Measurements from ENCODE around the gene SIX2. TPM values are rescaled to one million over a fixed set of nuclear protein-coding genes. Genes with fewer than 3 reads are reported as not detected.

Gene SIX2
- total RNA-seq, 2 experiments from 2014 or later: not detected

GRCh38 chr2:45030553-45030952 lies 21.3 kb upstream of the SIX2 start:
- no peak overlapping the region for H2AFZ ChIP-seq (ENCODE audit: low read length)
- TF ChIP-seq CTCF (conservative IDR thresholded peaks at IDR 0.05; ENCODE audit: low read length) (no peak), EZH2phosphoT487 (IDR thresholded peaks at IDR 0.05; ENCODE audit: borderline replicate concordance, low read depth, low read length) (no peak)
- DNase-seq (ENCODE audit: low spot score): no peak
- no peaks in the 10 kb centered on the region for H4K20me1 ChIP-seq (ENCODE audit: insufficient read depth, low read length)
- H3K36me3 ChIP-seq (ENCODE audit: insufficient read depth, low read length): no peaks in the 10 kb centered on the region
- no peaks in the 10 kb centered on the region for H3K9me3 ChIP-seq (ENCODE audit: low read length)
- no peak overlapping the region for H3K27ac ChIP-seq (ENCODE audit: low read depth, low read length, poor library complexity, severe bottlenecking)
- H3K79me2 ChIP-seq (ENCODE audit: insufficient read depth, low read depth, low read length): no peaks in the 10 kb centered on the region
- BruUV-seq (replicated peaks): no TSS peak
- no peak overlapping the region for H3K4me2 ChIP-seq (ENCODE audit: low read length)
- ChIA-PET CTCF (ENCODE audit: unreplicated experiment) (no interaction called here), POLR2A (interaction anchor here (0.8 kb wide), 1 partner anchor 15 kb away, joined by 3 read pairs; no protein-coding TSS in a partner anchor)
- H3K4me3 ChIP-seq (ENCODE audit: low read depth, low read length, poor library complexity, severe bottlenecking): no peak overlapping the region
- intact Hi-C loops (cut with micrococcal nuclease; ENCODE audit: unreplicated experiment): no loop called here
- no peaks in the 10 kb centered on the region for H3K9me2 ChIP-seq (ENCODE audit: insufficient read depth, low read length)
- no peaks in the 10 kb centered on the region for H3K4me1 ChIP-seq (ENCODE audit: insufficient read depth, low read length, poor library complexity, severe bottlenecking)

GRCh38 chr2:45029215-45029614 lies 20.0 kb upstream of the SIX2 start:
- H3K9me3 ChIP-seq (ENCODE audit: low read length): no peaks in the 10 kb centered on the region
- CTCF ChIA-PET (ENCODE audit: unreplicated experiment): no interaction called here
- TF ChIP-seq EZH2phosphoT487 (IDR thresholded peaks at IDR 0.05; ENCODE audit: borderline replicate concordance, low read depth, low read length) (no peak), CTCF (conservative IDR thresholded peaks at IDR 0.05; ENCODE audit: low read length) (no peak)

GRCh38 chr2:45028276-45028675 lies 19.0 kb upstream of the SIX2 start:
- H3K4me2 ChIP-seq (ENCODE audit: low read length): no peak overlapping the region
- no peak overlapping the region for H3K4me3 ChIP-seq (ENCODE audit: low read depth, low read length, poor library complexity, severe bottlenecking)
- no peaks in the 10 kb centered on the region for H3K9me2 ChIP-seq (ENCODE audit: insufficient read depth, low read length)
- ChIA-PET CTCF (ENCODE audit: unreplicated experiment) (no interaction called here), POLR2A (interaction anchor here (1.4 kb wide), 1 partner anchor 13 kb away, joined by 4 read pairs; no protein-coding TSS in a partner anchor)
- no peak overlapping the region for H3K27ac ChIP-seq (ENCODE audit: low read depth, low read length, poor library complexity, severe bottlenecking)
- H4K20me1 ChIP-seq (ENCODE audit: insufficient read depth, low read length): no peaks in the 10 kb centered on the region
- DNase-seq (ENCODE audit: low spot score): no peak
- BruUV-seq (replicated peaks): no TSS peak
- no peaks in the 10 kb centered on the region for H3K9me3 ChIP-seq (ENCODE audit: low read length)
- H3K4me1 ChIP-seq (ENCODE audit: insufficient read depth, low read length, poor library complexity, severe bottlenecking): peaks cover 12% of the 10 kb centered on the region
- no peaks in the 10 kb centered on the region for H3K36me3 ChIP-seq (ENCODE audit: insufficient read depth, low read length)
- TF ChIP-seq CTCF (conservative IDR thresholded peaks at IDR 0.05; ENCODE audit: low read length) (no peak), EZH2phosphoT487 (IDR thresholded peaks at IDR 0.05; ENCODE audit: borderline replicate concordance, low read depth, low read length) (no peak)
- H2AFZ ChIP-seq (ENCODE audit: low read length): no peak overlapping the region
- no peaks in the 10 kb centered on the region for H3K79me2 ChIP-seq (ENCODE audit: insufficient read depth, low read depth, low read length)
- intact Hi-C loops (cut with micrococcal nuclease; ENCODE audit: unreplicated experiment): loop anchor here (5.0 kb wide), 1 partner anchor 469 kb away; no protein-coding TSS in a partner anchor

More at GRCh38 chr2:45029215-45029614, 20.0 kb upstream of the SIX2 start:
- no TSS peak for BruUV-seq (replicated peaks)
- no peak overlapping the region for H3K4me3 ChIP-seq (ENCODE audit: low read depth, low read length, poor library complexity, severe bottlenecking)
- POLR2A ChIA-PET: interaction anchor here (0.7 to 1.4 kb wide), 2 partner anchors 12 to 43 kb away, joined by 3 to 4 read pairs; no protein-coding TSS in a partner anchor
- no peak for DNase-seq (ENCODE audit: low spot score)
- H3K9me2 ChIP-seq (ENCODE audit: insufficient read depth, low read length): no peaks in the 10 kb centered on the region
- H3K4me1 ChIP-seq (ENCODE audit: insufficient read depth, low read length, poor library complexity, severe bottlenecking): peaks cover 12% of the 10 kb centered on the region
- no peak overlapping the region for H3K4me2 ChIP-seq (ENCODE audit: low read length)
- no peak overlapping the region for H2AFZ ChIP-seq (ENCODE audit: low read length)
- intact Hi-C loops (cut with micrococcal nuclease; ENCODE audit: unreplicated experiment): loop anchor here (5.0 kb wide), 1 partner anchor 468 kb away; no protein-coding TSS in a partner anchor
- no peaks in the 10 kb centered on the region for H4K20me1 ChIP-seq (ENCODE audit: insufficient read depth, low read length)
- H3K79me2 ChIP-seq (ENCODE audit: insufficient read depth, low read depth, low read length): no peaks in the 10 kb centered on the region
- H3K27ac ChIP-seq (ENCODE audit: low read depth, low read length, poor library complexity, severe bottlenecking): no peak overlapping the region
- no peaks in the 10 kb centered on the region for H3K36me3 ChIP-seq (ENCODE audit: insufficient read depth, low read length)
